ENCODE data around the gene KDM4C.

DNA sequence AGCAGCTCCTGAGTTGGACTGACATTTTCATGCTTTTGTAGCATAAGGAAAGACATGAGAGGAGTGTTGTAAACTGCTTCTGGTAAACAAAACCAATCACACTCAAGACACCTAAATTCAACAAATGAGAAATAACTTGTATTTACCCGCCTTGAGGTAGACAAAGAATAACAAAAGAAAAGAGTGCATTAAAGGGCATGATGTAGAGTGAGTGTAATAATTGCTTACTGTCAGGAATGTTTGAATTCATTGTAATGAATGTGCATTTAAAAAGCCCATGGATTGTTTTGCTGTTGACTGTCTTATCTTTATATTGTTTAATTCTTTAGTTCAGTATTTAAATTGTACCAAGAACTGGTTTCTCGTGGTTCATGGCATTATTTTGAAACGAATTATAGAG, 61.8 kb downstream of the KDM4C start:
- TF ChIP-seq CTCF (IDR thresholded peaks at IDR 0.05): no peak
- no peak for TF ChIP-seq POLR2A (IDR thresholded peaks at IDR 0.05; ENCODE audit: low read depth)
